GM23338 (cell line): ENCODE data around the gene ANO1. TPM values are rescaled to one million over a fixed set of nuclear protein-coding genes. Genes with fewer than 3 reads are reported as not detected.

ENCODE experiments used
- ATAC-seq: fragments of 200-7000 bp; cut with Tn5 transposase; 3 replicates; pipeline ENCODE4 v1.9.1; 2020
- DNase-seq: peaks from one replicate; pipeline ENCODE4 v3.0.0-alpha.2; 2015; ENCODE audit warnings: low spot score
- H2AFZ ChIP-seq: fragments of 200-600 bp; sonication (generic); 2 replicates; pipeline ENCODE4 v1.8.0; 2016; ENCODE audit warnings: antibody characterized with exemption, mild to moderate bottlenecking, moderate library complexity
- H3F3A ChIP-seq: fragments of 200-600 bp; sonication (generic); replicated peaks from 2 replicates; pipeline ENCODE4 v1.8.0; 2017; ENCODE audit warnings: antibody characterized with exemption, mixed run types, low read depth
- H3K27ac ChIP-seq: fragments of 200-600 bp; sonication (generic); 2 replicates; pipeline ENCODE4 v1.6.1; 2016; ENCODE audit warnings: low read depth
- H3K27me3 ChIP-seq: fragments of 200-600 bp; sonication (generic); 2 replicates; pipeline ENCODE4 v1.8.0; 2016; ENCODE audit warnings: mild to moderate bottlenecking, mixed run types, moderate library complexity; ENCODE audit not compliant: insufficient read depth
- H3K36me3 ChIP-seq: fragments of 200-600 bp; sonication (generic); 2 replicates; pipeline ENCODE4 v1.8.0; 2016; ENCODE audit warnings: mild to moderate bottlenecking; ENCODE audit not compliant: insufficient read depth
- H3K4me1 ChIP-seq: fragments of 200-600 bp; sonication (generic); 2 replicates; pipeline ENCODE4 v1.8.0; 2016; ENCODE audit warnings: mild to moderate bottlenecking, moderate library complexity; ENCODE audit not compliant: insufficient read depth
- H3K4me2 ChIP-seq: fragments of 200-600 bp; sonication (generic); 2 replicates; pipeline ENCODE4 v1.7.1; 2017; ENCODE audit warnings: mixed run types
- H3K4me3 ChIP-seq: fragments of 200-600 bp; sonication (generic); 2 replicates; pipeline ENCODE4 v1.6.1; 2016; ENCODE audit warnings: mixed run types
- H3K79me2 ChIP-seq: fragments of 200-600 bp; sonication (generic); replicated peaks from 2 replicates; pipeline ENCODE4 v1.8.0; 2017; ENCODE audit warnings: mild to moderate bottlenecking; ENCODE audit not compliant: insufficient read depth
- H3K9me2 ChIP-seq: fragments of 200-600 bp; sonication (generic); 2 replicates; pipeline ENCODE4 v1.8.0; 2017; ENCODE audit not compliant: insufficient read depth
- H4K20me1 ChIP-seq: fragments of 200-600 bp; sonication (generic); replicated peaks from 2 replicates; pipeline ENCODE4 v1.8.0; 2017; ENCODE audit warnings: mild to moderate bottlenecking; ENCODE audit not compliant: insufficient read depth
- H3K27ac Mint-ChIP-seq: 2 replicates; pipeline ENCODE4 v1.8.0; 2020; ENCODE audit warnings: inconsistent platforms, mild to moderate bottlenecking, moderate library complexity, mixed read lengths
- H3K27me3 Mint-ChIP-seq: 3 replicates; pipeline ENCODE4 v1.8.0; 2022; ENCODE audit warnings: low read depth, mild to moderate bottlenecking, moderate library complexity, mixed read lengths, inconsistent platforms; ENCODE audit not compliant: insufficient read depth, poor library complexity
- H3K36me3 Mint-ChIP-seq: 3 replicates; pipeline ENCODE4 v1.8.0; 2021; ENCODE audit warnings: low read depth, mild to moderate bottlenecking, inconsistent platforms, moderate library complexity, mixed read lengths
- H3K4me1 Mint-ChIP-seq: 3 replicates; pipeline ENCODE4 v1.8.0; 2020; ENCODE audit warnings: mild to moderate bottlenecking, inconsistent platforms, mixed read lengths
- H3K4me3 Mint-ChIP-seq: 3 replicates; pipeline ENCODE4 v1.8.0; 2021; ENCODE audit warnings: moderate library complexity, mild to moderate bottlenecking, inconsistent platforms, mixed read lengths
- H3K9me3 Mint-ChIP-seq: 3 replicates; pipeline ENCODE4 v1.8.0; 2020; ENCODE audit warnings: moderate library complexity, mild to moderate bottlenecking, inconsistent platforms, mixed read lengths
- EZH2 ChIP-seq: fragments of 200-600 bp; sonication (generic); IDR thresholded peaks from one replicate; pipeline ENCODE4 v1.8.0; 2017; ENCODE audit warnings: antibody characterized with exemption, mild to moderate bottlenecking, low read depth; ENCODE audit not compliant: unreplicated experiment
- EZH2phosphoT487 ChIP-seq: fragments of 200-600 bp; sonication (generic); IDR thresholded peaks from one replicate; pipeline ENCODE4 v1.8.1; 2018; ENCODE audit warnings: antibody characterized with exemption; ENCODE audit not compliant: unreplicated experiment
- JUNB ChIP-seq: IDR thresholded peaks from one replicate; pipeline ENCODE4 v1.6.1; 2016; ENCODE audit warnings: antibody characterized with exemption; ENCODE audit not compliant: unreplicated experiment
- POLR2AphosphoS5 ChIP-seq: IDR thresholded peaks from 2 replicates; pipeline ENCODE4 v1.6.1; 2016; ENCODE audit warnings: antibody characterized with exemption, low read depth
- ZNF331 ChIP-seq: fragments of 250-450 bp; sonication (Bioruptor Pico); IDR thresholded peaks from 2 replicates; pipeline ENCODE4 v1.5.0; 2020; ENCODE audit warnings: low read depth, mild to moderate bottlenecking, moderate library complexity
- polyA plus RNA-seq: library from polyadenylated mRNA; unstranded; fragments of >200 nt; fragmentation: Nextera tagmentation; extraction: Ambion mirVana; gene quantifications from 2 replicates; pipeline ENCODE4 v1.2.1, GENCODE V29; 2016
- total RNA-seq: library from RNA; depleted of rRNA; stranded (reverse); fragments of >200 nt; shearing (Covaris generic); gene quantifications from 2 replicates; pipeline ENCODE4 v1.2.3, GENCODE V29; 2014
- TF ChIP-seq, protein P1 (sequence below): IDR thresholded peaks from one replicate; pipeline ENCODE4 v1.6.1; 2018; ENCODE audit warnings: antibody characterized with exemption; ENCODE audit not compliant: unreplicated experiment
- TF ChIP-seq, protein P2 (sequence below): IDR thresholded peaks from 2 replicates; pipeline ENCODE4 v1.6.1; 2016; ENCODE audit warnings: antibody characterized with exemption
- TF ChIP-seq, protein P3 (sequence below), 2 experiments: fragments of 200-600 bp in 1 of 2; sonication (generic) in 1 of 2; conservative IDR thresholded peaks; 2 replicates each; pipeline versions ENCODE4 v1.5.1 to v1.6.1; 2016 to 2017; ENCODE audit warnings: antibody characterized with exemption in 2 of 2, low read depth in 2 of 2, mild to moderate bottlenecking in 2 of 2, moderate library complexity in 1 of 2

Gene ANO1
- total and polyA plus RNA-seq, 2 experiments from 2014 or later: 1.4 to 3.4 TPM

DNA sequence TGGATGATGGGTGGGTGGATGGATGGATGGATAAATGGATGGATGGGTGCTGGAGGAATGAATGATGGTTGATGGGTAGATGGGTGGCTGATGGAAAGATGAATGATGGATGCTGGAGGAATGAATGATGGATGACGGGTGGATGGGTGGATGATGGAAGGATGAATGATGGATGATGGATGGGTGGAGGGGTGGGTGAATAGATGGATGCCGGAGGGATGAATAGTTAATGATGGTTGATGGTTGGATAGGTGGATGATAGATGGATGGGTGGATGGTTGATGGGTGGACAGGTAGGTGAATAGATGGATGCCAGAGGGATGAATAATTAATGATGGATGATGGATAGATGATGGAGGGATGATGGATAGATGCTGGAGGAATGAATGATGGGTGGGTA, 41.4 kb downstream of the ANO1 start (continued):
- TF ChIP-seq, protein P1, sequence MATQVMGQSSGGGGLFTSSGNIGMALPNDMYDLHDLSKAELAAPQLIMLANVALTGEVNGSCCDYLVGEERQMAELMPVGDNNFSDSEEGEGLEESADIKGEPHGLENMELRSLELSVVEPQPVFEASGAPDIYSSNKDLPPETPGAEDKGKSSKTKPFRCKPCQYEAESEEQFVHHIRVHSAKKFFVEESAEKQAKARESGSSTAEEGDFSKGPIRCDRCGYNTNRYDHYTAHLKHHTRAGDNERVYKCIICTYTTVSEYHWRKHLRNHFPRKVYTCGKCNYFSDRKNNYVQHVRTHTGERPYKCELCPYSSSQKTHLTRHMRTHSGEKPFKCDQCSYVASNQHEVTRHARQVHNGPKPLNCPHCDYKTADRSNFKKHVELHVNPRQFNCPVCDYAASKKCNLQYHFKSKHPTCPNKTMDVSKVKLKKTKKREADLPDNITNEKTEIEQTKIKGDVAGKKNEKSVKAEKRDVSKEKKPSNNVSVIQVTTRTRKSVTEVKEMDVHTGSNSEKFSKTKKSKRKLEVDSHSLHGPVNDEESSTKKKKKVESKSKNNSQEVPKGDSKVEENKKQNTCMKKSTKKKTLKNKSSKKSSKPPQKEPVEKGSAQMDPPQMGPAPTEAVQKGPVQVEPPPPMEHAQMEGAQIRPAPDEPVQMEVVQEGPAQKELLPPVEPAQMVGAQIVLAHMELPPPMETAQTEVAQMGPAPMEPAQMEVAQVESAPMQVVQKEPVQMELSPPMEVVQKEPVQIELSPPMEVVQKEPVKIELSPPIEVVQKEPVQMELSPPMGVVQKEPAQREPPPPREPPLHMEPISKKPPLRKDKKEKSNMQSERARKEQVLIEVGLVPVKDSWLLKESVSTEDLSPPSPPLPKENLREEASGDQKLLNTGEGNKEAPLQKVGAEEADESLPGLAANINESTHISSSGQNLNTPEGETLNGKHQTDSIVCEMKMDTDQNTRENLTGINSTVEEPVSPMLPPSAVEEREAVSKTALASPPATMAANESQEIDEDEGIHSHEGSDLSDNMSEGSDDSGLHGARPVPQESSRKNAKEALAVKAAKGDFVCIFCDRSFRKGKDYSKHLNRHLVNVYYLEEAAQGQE: no peak
- no peak for TF ChIP-seq EZH2phosphoT487
- no peak for TF ChIP-seq POLR2AphosphoS5
- TF ChIP-seq EZH2: no peak
- TF ChIP-seq, protein P2, sequence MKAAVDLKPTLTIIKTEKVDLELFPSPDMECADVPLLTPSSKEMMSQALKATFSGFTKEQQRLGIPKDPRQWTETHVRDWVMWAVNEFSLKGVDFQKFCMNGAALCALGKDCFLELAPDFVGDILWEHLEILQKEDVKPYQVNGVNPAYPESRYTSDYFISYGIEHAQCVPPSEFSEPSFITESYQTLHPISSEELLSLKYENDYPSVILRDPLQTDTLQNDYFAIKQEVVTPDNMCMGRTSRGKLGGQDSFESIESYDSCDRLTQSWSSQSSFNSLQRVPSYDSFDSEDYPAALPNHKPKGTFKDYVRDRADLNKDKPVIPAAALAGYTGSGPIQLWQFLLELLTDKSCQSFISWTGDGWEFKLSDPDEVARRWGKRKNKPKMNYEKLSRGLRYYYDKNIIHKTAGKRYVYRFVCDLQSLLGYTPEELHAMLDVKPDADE: no peak
- no peak for TF ChIP-seq ZNF331 (CRISPR knock-in tag)
- TF ChIP-seq JUNB: no peak

DNA sequence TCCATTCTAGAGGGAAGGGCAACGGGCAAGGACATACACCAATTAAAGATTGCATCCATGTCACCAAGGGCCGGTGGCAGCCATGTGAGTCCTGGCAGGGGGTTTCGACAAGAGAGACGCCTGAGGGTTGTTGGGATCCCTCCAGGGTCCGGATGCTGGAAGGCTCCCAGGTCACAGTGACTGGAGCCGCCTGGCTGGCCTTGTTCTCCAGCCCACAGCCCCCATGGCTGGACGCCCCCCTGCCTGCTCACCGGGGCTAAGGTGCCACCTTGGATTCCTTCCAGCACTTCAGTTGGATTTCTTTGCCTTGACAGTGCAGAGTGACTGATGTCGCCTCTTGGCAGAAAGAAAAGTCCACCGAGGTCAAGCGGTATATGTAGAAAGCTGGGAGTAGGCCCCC, 42.6 kb downstream of the ANO1 start:
- H3K9me2 ChIP-seq: no peaks in the 10 kb centered on the region
- ATAC-seq: no peak
- no peak overlapping the region for H3K27ac Mint-ChIP-seq

More for the DNA sequence above, 42.6 kb downstream of the ANO1 start:
- Mint-ChIP-seq H3K4me3 (no peak overlapping the region), H3K4me1 (peaks cover 10% of the 10 kb centered on the region), H3K36me3 (no peaks in the 10 kb centered on the region; the same call in 2 of the 3 replicates), H3K27me3 (peaks cover 17% of the 10 kb centered on the region), H3K9me3 (peaks cover 12% of the 10 kb centered on the region)
- no peak for DNase-seq
- Histone ChIP-seq H3K27me3 (no peaks in the 10 kb centered on the region), H3K79me2 (no peaks in the 10 kb centered on the region), H4K20me1 (no peaks in the 10 kb centered on the region), H2AFZ (no peak overlapping the region), H3K36me3 (no peaks in the 10 kb centered on the region), H3K27ac (no peak overlapping the region), H3K4me2 (no peak overlapping the region), H3F3A (no peaks in the 10 kb centered on the region), H3K4me1 (no peaks in the 10 kb centered on the region; the same call in 1 of the 2 replicates), H3K4me3 (no peak overlapping the region)
- TF ChIP-seq, protein P3, sequence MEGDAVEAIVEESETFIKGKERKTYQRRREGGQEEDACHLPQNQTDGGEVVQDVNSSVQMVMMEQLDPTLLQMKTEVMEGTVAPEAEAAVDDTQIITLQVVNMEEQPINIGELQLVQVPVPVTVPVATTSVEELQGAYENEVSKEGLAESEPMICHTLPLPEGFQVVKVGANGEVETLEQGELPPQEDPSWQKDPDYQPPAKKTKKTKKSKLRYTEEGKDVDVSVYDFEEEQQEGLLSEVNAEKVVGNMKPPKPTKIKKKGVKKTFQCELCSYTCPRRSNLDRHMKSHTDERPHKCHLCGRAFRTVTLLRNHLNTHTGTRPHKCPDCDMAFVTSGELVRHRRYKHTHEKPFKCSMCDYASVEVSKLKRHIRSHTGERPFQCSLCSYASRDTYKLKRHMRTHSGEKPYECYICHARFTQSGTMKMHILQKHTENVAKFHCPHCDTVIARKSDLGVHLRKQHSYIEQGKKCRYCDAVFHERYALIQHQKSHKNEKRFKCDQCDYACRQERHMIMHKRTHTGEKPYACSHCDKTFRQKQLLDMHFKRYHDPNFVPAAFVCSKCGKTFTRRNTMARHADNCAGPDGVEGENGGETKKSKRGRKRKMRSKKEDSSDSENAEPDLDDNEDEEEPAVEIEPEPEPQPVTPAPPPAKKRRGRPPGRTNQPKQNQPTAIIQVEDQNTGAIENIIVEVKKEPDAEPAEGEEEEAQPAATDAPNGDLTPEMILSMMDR (conservative IDR thresholded peaks at IDR 0.05; ENCODE audit: low read depth in 2 of 2): no peak
- TF ChIP-seq POLR2AphosphoS5: no peak
